ENCODE measurements around the gene GNAT2. TPM values are rescaled to one million over a fixed set of nuclear protein-coding genes. Genes with fewer than 3 reads are reported as not detected.
A peak's percentile ranks its signal among the peaks of the same experiment; 100 is the strongest.

The GNAT2 gene
- total and polyA plus RNA-seq, 10 of the 15 experiments (the other 5 are each of a cell fraction or from before 2014, with no cell fraction given), result 0.08 to 1.3 (median 0.41) TPM

DNA sequence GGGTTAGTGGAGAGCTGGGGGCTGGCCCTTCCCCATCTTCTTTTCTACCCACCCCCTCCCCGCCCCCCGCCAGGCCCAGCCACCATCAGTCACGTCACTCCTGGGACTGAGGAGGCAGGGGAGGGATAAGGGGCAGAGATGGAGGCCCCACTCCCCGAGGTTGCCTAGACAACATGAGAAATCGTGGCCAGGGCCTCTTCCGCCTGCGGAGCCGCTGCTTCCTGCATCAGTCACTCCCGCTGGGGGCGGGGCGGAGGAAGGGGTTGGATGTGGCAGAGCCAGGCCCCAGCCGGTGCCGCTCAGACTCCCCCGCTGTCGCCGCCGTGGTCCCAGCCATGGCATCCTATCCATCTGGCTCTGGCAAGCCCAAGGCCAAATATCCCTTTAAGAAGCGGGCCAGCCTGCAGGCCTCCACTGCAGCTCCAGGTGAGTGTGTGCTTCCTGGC lies 1.4 kb upstream of the GNAT2 start (continued):
- TF ChIP-seq, protein P1, sequence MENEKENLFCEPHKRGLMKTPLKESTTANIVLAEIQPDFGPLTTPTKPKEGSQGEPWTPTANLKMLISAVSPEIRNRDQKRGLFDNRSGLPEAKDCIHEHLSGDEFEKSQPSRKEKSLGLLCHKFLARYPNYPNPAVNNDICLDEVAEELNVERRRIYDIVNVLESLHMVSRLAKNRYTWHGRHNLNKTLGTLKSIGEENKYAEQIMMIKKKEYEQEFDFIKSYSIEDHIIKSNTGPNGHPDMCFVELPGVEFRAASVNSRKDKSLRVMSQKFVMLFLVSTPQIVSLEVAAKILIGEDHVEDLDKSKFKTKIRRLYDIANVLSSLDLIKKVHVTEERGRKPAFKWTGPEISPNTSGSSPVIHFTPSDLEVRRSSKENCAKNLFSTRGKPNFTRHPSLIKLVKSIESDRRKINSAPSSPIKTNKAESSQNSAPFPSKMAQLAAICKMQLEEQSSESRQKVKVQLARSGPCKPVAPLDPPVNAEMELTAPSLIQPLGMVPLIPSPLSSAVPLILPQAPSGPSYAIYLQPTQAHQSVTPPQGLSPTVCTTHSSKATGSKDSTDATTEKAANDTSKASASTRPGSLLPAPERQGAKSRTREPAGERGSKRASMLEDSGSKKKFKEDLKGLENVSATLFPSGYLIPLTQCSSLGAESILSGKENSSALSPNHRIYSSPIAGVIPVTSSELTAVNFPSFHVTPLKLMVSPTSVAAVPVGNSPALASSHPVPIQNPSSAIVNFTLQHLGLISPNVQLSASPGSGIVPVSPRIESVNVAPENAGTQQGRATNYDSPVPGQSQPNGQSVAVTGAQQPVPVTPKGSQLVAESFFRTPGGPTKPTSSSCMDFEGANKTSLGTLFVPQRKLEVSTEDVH (IDR thresholded peaks at IDR 0.05; ENCODE audit: low read depth, partially characterized antibody), result no peak
- TF ChIP-seq GABPA (IDR thresholded peaks at IDR 0.05; ENCODE audit: low read depth) (peak; percentile 54; the same call in 1 of the 2 replicates), CBX3 (IDR thresholded peaks at IDR 0.05; ENCODE audit: borderline replicate concordance, low read depth) (no peak), POLR2A (IDR thresholded peaks at IDR 0.05; ENCODE audit: low read depth, low read length) (peak; percentile 52; the same call in 1 of the 2 replicates), SIN3A (IDR thresholded peaks at IDR 0.05; ENCODE audit: low read depth, low read length) (peak; percentile 78; the same call in 1 of the 2 replicates), BMI1 (IDR thresholded peaks at IDR 0.05; ENCODE audit: borderline replicate concordance) (peak; percentile 91), MAX (IDR thresholded peaks at IDR 0.05; ENCODE audit: low read depth, low read length) (peak; percentile 71), RBBP5 (conservative IDR thresholded peaks at IDR 0.05) (no peak), CHD2 (IDR thresholded peaks at IDR 0.05; ENCODE audit: borderline replicate concordance, low read depth, low read length) (peak; percentile 48; the same call in 1 of the 2 replicates), GATAD2B (conservative IDR thresholded peaks at IDR 0.05; ENCODE audit: low read depth) (peak; percentile 41), NBN (IDR thresholded peaks at IDR 0.05) (no peak), ZBED1 (IDR thresholded peaks at IDR 0.05; ENCODE audit: borderline replicate concordance) (no peak), ELK1 (IDR thresholded peaks at IDR 0.05; ENCODE audit: low read depth, low read length) (peak; percentile 55; the same call in 1 of the 2 replicates), MTA2 (IDR thresholded peaks at IDR 0.05; ENCODE audit: low read depth) (no peak), RUNX3 (IDR thresholded peaks at IDR 0.05; ENCODE audit: low read length) (0 out of 2 replicates have a peak, but pooled peaks have one; percentile 4), SPI1 (IDR thresholded peaks at IDR 0.05; ENCODE audit: borderline replicate concordance, insufficient read depth, low read depth, low read length) (0 out of 2 replicates have a peak, but pooled peaks have one; percentile 19), TCF12 (IDR thresholded peaks at IDR 0.05; ENCODE audit: low read depth, low read length) (peak; percentile 41; the same call in 1 of the 2 replicates)
- TF ChIP-seq, protein P2, sequence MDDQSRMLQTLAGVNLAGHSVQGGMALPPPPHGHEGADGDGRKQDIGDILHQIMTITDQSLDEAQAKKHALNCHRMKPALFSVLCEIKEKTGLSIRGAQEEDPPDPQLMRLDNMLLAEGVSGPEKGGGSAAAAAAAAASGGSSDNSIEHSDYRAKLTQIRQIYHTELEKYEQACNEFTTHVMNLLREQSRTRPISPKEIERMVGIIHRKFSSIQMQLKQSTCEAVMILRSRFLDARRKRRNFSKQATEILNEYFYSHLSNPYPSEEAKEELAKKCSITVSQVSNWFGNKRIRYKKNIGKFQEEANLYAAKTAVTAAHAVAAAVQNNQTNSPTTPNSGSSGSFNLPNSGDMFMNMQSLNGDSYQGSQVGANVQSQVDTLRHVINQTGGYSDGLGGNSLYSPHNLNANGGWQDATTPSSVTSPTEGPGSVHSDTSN (IDR thresholded peaks at IDR 0.05; ENCODE audit: insufficient replicate concordance, low read depth, low read length), result peak; percentile 31
- TF ChIP-seq, protein P3, sequence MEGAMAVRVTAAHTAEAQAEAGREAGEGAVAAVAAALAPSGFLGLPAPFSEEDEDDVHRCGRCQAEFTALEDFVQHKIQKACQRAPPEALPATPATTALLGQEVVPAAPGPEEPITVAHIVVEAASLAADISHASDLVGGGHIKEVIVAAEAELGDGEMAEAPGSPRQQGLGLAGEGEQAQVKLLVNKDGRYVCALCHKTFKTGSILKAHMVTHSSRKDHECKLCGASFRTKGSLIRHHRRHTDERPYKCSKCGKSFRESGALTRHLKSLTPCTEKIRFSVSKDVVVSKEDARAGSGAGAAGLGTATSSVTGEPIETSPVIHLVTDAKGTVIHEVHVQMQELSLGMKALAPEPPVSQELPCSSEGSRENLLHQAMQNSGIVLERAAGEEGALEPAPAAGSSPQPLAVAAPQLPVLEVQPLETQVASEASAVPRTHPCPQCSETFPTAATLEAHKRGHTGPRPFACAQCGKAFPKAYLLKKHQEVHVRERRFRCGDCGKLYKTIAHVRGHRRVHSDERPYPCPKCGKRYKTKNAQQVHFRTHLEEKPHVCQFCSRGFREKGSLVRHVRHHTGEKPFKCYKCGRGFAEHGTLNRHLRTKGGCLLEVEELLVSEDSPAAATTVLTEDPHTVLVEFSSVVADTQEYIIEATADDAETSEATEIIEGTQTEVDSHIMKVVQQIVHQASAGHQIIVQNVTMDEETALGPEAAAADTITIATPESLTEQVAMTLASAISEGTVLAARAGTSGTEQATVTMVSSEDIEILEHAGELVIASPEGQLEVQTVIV (IDR thresholded peaks at IDR 0.05; ENCODE audit: borderline replicate concordance, partially characterized antibody), result peak; percentile 41
- TF ChIP-seq, protein P4, sequence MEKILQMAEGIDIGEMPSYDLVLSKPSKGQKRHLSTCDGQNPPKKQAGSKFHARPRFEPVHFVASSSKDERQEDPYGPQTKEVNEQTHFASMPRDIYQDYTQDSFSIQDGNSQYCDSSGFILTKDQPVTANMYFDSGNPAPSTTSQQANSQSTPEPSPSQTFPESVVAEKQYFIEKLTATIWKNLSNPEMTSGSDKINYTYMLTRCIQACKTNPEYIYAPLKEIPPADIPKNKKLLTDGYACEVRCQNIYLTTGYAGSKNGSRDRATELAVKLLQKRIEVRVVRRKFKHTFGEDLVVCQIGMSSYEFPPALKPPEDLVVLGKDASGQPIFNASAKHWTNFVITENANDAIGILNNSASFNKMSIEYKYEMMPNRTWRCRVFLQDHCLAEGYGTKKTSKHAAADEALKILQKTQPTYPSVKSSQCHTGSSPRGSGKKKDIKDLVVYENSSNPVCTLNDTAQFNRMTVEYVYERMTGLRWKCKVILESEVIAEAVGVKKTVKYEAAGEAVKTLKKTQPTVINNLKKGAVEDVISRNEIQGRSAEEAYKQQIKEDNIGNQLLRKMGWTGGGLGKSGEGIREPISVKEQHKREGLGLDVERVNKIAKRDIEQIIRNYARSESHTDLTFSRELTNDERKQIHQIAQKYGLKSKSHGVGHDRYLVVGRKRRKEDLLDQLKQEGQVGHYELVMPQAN (conservative IDR thresholded peaks at IDR 0.05), result 0 out of 2 replicates have a peak, but pooled peaks have one; percentile 39

Data from GM12878 (cell line).